HepG2 (cell line): ENCODE data around the gene TBC1D22A.

Experiments used
- DR1 ChIP-seq: sonication (generic); formaldehyde crosslinking; IDR thresholded peaks from 2 replicates; pipeline ENCODE4 v1.8.0; 2021; ENCODE audit warnings: mild to moderate bottlenecking, missing genetic modification reagents, inconsistent platforms
- HNRNPUL1 ChIP-seq: fragments of 200-400 bp; formaldehyde crosslinking; IDR thresholded peaks from 2 replicates; pipeline ENCODE4 v1.6.1; 2017; ENCODE audit warnings: low read depth, mild to moderate bottlenecking, low read length, moderate library complexity
- IRF2 ChIP-seq: IDR thresholded peaks from 2 replicates; pipeline ENCODE4 v1.6.1; 2018; ENCODE audit warnings: missing genetic modification reagents, missing compliant biosample characterization
- JUN ChIP-seq: sonication (generic); formaldehyde crosslinking; IDR thresholded peaks from 2 replicates; pipeline ENCODE4 v1.4.0; 2020; ENCODE audit warnings: mild to moderate bottlenecking, missing genetic modification reagents
- KLF16 ChIP-seq, 2 experiments: sonication (generic) in 1 of 2; formaldehyde crosslinking in 1 of 2; IDR thresholded peaks; 2 replicates each; pipeline versions ENCODE4 v1.6.1 to v1.8.0; 2016 to 2023; ENCODE audit warnings: missing genetic modification reagents in 2 of 2, missing compliant biosample characterization in 1 of 2
- MAFF ChIP-seq: IDR thresholded peaks from 2 replicates; pipeline ENCODE4 v1.6.1; 2011; ENCODE audit warnings: low read depth, low read length, improper control_type of control experiment
- MIER3 ChIP-seq: IDR thresholded peaks from 2 replicates; pipeline ENCODE4 v1.6.1; 2016; ENCODE audit warnings: missing compliant biosample characterization, borderline replicate concordance
- MIXL1 ChIP-seq: IDR thresholded peaks from 2 replicates; pipeline ENCODE4 v1.6.1; 2016
- TCF7L2 ChIP-seq: IDR thresholded peaks from 2 replicates; pipeline ENCODE4 v1.6.1; 2011; ENCODE audit warnings: mild to moderate bottlenecking, low read depth, low read length, moderate library complexity
- ZNF34 ChIP-seq: sonication (generic); formaldehyde crosslinking; IDR thresholded peaks from 2 replicates; pipeline ENCODE4 v1.4.0; 2020; ENCODE audit warnings: mild to moderate bottlenecking, missing genetic modification reagents, borderline replicate concordance
- ZNF510 ChIP-seq: sonication (generic); formaldehyde crosslinking; IDR thresholded peaks from 2 replicates; pipeline ENCODE4 v1.4.0; 2020; ENCODE audit warnings: low read depth, mild to moderate bottlenecking, missing genetic modification reagents
- TF ChIP-seq, protein P1 (sequence below), 2 experiments: IDR thresholded peaks; 2 replicates each; pipeline ENCODE4 v1.6.1; 2011 to 2012; ENCODE audit warnings: low read length in 2 of 2, borderline replicate concordance in 1 of 2, low read depth in 1 of 2, mild to moderate bottlenecking in 1 of 2, moderate library complexity in 1 of 2

DNA sequence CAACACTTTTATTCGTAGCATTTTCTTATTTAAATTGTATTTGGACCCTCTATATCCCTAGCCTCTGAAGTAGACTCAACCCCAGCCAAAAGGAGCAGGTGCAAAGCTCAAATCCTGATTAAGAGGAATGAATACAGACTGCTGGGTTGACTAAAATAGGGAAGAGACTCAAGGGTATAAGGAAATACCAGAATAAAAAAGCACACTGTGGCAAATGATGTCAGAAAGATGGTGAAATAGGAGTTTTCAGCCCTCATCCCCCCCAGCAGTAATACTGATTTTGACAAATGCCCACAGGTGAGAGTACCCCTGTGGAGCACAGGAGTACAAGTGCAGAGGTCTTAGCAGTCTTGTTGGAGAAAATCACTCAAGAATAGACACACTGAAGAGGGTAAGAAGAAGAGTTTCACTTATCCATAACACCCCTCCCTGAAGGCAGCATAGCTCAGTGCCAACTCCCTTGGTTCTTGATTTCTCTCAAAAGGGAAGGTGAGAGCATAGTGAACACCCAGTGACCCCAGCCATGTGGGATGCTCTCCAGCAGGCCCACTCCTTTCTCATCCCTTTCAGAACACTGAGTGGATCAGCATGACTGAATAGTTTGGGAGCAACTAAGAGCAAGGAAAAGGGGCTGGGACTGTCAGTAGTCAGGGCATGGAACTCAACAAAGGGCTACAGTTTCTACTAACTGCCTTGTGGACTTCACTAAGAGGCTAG is 71.7 kb downstream of the TBC1D22A start:
- TF ChIP-seq MIER3 (CRISPR knock-in tag) (no peak), IRF2 (CRISPR knock-in tag) (no peak), TCF7L2 (no peak), MAFF (no peak), MIXL1 (no peak), ZNF34 (CRISPR knock-in tag) (no peak), HNRNPUL1 (no peak), DR1 (CRISPR knock-in tag) (no peak), ZNF510 (CRISPR knock-in tag) (no peak), KLF16 (CRISPR knock-in tag; IDR thresholded peaks at IDR 0.05) (no peak), JUN (CRISPR knock-in tag) (no peak)
- TF ChIP-seq, protein P1, sequence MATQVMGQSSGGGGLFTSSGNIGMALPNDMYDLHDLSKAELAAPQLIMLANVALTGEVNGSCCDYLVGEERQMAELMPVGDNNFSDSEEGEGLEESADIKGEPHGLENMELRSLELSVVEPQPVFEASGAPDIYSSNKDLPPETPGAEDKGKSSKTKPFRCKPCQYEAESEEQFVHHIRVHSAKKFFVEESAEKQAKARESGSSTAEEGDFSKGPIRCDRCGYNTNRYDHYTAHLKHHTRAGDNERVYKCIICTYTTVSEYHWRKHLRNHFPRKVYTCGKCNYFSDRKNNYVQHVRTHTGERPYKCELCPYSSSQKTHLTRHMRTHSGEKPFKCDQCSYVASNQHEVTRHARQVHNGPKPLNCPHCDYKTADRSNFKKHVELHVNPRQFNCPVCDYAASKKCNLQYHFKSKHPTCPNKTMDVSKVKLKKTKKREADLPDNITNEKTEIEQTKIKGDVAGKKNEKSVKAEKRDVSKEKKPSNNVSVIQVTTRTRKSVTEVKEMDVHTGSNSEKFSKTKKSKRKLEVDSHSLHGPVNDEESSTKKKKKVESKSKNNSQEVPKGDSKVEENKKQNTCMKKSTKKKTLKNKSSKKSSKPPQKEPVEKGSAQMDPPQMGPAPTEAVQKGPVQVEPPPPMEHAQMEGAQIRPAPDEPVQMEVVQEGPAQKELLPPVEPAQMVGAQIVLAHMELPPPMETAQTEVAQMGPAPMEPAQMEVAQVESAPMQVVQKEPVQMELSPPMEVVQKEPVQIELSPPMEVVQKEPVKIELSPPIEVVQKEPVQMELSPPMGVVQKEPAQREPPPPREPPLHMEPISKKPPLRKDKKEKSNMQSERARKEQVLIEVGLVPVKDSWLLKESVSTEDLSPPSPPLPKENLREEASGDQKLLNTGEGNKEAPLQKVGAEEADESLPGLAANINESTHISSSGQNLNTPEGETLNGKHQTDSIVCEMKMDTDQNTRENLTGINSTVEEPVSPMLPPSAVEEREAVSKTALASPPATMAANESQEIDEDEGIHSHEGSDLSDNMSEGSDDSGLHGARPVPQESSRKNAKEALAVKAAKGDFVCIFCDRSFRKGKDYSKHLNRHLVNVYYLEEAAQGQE (IDR thresholded peaks at IDR 0.05; ENCODE audit: borderline replicate concordance in 1 of 2, low read depth in 1 of 2, low read length in 2 of 2): no peak
